GM12891 (cell line): Measurements from ENCODE around the gene B3GNT2.

Source experiments
- DNase-seq: peaks from one replicate; pipeline ENCODE4 v3.0.0; 2011; ENCODE audit warnings: low spot score; ENCODE audit not compliant: insufficient read length
- FAIRE-seq: peaks from 2 replicates; lab custom pipeline; 2011; peaks lifted over from hg19 to GRCh38; lab: Jason Lieb, UNC
- PAX5 ChIP-seq: IDR thresholded peaks from 2 replicates; pipeline ENCODE4 v1.6.1; 2011; ENCODE audit warnings: low read length, moderate library complexity, mild to moderate bottlenecking; ENCODE audit not compliant: insufficient read depth, severe bottlenecking
- POLR2A ChIP-seq: IDR thresholded peaks from 2 replicates; pipeline ENCODE4 v1.6.1; 2011; ENCODE audit warnings: low read depth, low read length, control low read depth
- POLR2AphosphoS5 ChIP-seq: IDR thresholded peaks from 2 replicates; pipeline ENCODE4 v1.6.1; 2011; ENCODE audit warnings: low read depth, low read length, control low read depth
- POU2F2 ChIP-seq: IDR thresholded peaks from 2 replicates; pipeline ENCODE4 v1.6.1; 2011; ENCODE audit warnings: low read depth, mild to moderate bottlenecking, control low read depth, low read length, moderate library complexity
- SPI1 ChIP-seq: IDR thresholded peaks from 2 replicates; pipeline ENCODE4 v1.6.1; 2011; ENCODE audit warnings: low read depth, low read length, control low read depth
- TAF1 ChIP-seq: IDR thresholded peaks from 2 replicates; pipeline ENCODE4 v1.6.1; 2011; ENCODE audit warnings: low read depth, low read length, control low read depth

The B3GNT2 gene

DNA sequence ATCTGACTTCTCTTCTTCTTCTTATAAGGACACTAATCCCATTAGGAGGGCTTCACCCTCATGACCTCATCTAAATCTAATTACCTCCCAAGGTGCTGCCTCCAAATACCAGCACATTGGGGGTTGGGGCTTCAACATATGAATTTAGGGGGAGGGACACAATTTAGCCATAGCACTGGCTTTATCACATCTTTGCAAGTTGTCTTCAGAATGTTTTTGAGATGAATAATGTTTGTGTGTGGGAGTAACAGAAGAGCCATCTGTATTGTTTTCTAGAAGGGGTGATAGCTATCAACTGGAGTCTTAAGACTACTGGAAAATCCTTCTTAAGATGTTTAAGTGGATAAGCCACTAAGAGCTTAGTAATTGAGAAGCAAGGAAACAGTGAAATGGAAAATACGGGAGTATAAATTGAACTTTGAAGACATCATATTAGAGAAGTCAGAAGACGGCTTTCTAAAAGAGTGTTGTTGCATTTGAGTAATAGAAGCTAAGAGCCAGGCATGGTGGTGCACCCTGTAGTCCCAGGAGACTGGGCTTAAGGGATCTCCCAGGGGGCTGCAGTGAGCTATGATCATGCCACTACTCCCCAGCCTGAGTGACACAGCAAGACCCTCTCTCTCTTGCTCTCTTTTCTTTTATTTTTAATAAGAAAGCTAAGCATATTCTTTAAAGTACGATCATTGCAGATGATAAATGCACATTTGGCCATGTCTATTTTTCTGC lies 32.6 kb upstream of the B3GNT2 start:
- TF ChIP-seq POLR2AphosphoS5 (no peak), POLR2A (no peak), POU2F2 (no peak), TAF1 (no peak), PAX5 (no peak), SPI1 (no peak)
- no peak for DNase-seq
- no peak for FAIRE-seq

DNA sequence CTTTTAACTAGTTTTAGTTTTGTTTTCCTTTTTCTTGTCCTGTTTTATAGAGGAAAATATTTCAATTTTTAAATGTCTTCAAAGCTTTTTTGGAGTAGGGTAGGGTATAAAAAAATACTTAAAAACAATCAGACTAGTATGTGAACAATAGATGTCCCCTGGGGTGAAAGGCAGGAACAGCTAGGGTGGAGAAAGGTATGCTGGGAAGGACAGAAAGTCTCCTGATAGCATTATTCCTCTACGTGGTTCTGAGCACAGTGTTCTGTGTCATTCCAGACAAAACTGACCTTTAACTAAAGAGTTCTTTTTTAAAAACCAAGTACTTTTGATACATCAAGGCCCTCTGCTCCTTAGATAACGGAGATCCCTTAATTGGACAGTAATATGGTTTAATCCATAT lies 32.1 kb upstream of the B3GNT2 start:
- no peak for DNase-seq
- TF ChIP-seq POU2F2, result no peak
- no peak for TF ChIP-seq POLR2A
- no peak for TF ChIP-seq PAX5
- FAIRE-seq, result no peak

DNA sequence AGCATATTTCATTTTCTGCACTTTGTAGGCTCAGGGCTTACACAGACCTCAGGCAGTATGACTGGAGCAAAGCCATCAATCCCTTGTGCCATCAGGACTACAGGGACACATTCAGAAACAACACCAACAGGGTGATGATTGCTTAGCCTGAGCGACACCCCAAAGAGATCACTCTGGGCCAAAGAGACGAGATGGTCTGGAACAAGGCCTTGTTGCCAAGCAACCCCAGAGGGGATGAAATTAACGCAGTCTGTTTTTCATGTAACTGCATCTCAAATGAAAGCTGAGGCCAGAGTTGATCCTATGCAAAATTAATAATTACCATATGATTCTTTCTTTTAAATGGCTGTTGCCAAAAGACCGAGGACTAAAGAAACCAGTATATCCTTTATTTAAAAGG lies 20.2 kb upstream of the B3GNT2 start:
- DNase-seq, result no peak
- TF ChIP-seq POU2F2 (no peak), PAX5 (no peak), SPI1 (no peak), TAF1 (no peak), POLR2AphosphoS5 (no peak), POLR2A (no peak)
- FAIRE-seq, result no peak

DNA sequence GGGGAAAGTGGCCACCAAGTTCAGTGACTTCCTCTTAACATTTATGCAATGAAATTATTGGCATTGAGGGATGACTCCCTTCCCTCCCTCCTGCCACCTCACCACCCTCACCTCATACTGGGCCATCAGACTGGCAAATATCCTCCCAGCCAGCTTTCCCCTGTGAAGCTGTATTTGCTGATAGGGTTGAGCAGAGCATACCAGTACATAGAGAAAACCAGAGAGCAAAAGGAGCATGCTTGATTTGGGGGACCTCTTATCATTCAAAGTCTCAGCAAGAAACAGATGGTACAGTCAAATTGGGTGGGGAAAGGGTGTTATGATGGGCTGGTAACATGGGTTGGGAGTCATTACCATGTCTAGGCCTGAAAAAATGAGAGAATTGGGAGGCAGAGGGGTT lies 19.1 kb upstream of the B3GNT2 start:
- TF ChIP-seq PAX5, result no peak
- no peak for TF ChIP-seq POLR2A
- no peak for TF ChIP-seq SPI1
- TF ChIP-seq TAF1, result no peak
- no peak for TF ChIP-seq POLR2AphosphoS5
- no peak for TF ChIP-seq POU2F2
- FAIRE-seq, result no peak

DNA sequence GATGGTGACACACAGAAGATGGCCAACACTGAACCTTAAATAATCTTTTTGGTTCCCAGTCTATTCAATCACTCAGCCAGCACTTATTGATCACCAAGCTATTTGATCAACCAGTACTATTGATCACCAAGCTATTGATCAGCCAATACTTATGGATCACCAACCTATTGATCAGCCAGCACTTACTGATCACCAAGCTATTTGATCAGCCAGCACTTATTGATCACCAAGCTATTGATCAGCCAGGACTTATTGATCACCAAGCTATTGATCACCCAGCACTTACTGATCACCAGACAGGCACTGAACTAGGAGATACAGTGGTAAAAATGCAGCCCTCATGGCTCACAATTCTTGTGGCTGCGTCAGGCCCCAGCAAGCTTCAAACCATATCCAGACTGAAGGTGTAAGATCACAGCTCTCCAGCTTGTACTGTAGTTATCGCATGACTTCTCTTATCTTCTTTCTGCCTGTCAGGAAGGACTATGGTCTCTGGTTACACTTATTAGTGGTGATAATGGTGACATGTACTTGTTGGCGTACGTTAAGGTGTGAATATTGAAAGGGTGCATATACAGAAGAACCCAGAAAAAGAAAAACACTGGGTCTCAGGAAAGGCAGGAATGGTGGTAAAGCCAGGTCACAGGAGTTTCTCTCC lies 18.4 kb upstream of the B3GNT2 start:
- FAIRE-seq, result no peak
- DNase-seq, result no peak
- TF ChIP-seq POU2F2 (no peak), PAX5 (no peak), TAF1 (no peak), SPI1 (no peak), POLR2AphosphoS5 (no peak), POLR2A (no peak)

More for the DNA sequence above, 19.1 kb upstream of the B3GNT2 start:
- no peak for DNase-seq

DNA sequence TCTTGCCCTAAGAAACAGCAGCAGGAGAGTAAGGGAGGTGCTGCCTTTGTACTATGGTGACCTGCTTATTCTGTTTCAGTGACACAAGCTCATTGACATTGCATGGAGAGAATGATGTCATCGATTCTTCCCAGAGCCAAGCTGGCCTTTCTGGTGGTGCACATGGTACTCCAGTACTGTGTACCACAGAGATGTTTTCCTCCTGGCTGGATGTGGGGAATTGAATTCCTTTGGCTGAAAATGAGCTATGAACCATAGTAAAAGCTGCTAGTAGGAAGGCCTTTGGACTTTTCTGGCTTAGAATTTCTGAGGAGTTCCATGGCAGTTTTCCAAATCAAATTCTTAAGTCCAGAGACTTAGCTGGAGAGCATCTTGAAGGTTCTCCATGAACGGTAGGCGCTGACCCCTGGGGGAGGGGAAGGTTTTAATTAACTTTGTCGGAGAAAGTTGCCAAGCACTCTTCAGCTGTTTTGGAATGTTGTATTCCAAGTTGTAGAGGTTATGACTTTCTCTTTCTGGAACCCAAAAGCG lies 17.1 kb upstream of the B3GNT2 start:
- no peak for DNase-seq
- no peak for FAIRE-seq
- TF ChIP-seq POLR2AphosphoS5 (no peak), POU2F2 (no peak), POLR2A (no peak), SPI1 (no peak), PAX5 (no peak), TAF1 (no peak)

DNA sequence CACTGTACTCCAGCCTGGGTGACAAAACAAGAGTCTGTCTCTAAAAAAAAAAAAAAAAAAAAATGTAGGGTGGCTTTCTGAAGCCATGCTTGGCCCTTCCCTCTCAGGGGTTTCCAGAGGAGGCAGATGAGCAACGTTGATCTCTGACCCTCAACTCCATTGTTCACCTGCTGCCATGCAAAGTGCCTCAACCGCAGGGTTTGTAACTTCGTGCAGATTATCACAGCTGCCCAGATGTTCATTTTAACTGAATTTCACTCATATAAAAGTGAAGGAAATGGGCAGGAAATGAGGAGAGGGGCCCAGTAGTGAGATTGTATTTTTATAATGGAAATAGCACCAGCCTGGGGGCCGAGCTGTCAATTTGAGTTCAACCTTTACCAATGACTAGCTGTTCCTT lies 14.9 kb upstream of the B3GNT2 start:
- DNase-seq, result no peak
- peak; percentile 69 for FAIRE-seq
- peak; percentile 66; the same call in 1 of the 2 replicates for TF ChIP-seq POU2F2
- no peak for TF ChIP-seq TAF1

DNA sequence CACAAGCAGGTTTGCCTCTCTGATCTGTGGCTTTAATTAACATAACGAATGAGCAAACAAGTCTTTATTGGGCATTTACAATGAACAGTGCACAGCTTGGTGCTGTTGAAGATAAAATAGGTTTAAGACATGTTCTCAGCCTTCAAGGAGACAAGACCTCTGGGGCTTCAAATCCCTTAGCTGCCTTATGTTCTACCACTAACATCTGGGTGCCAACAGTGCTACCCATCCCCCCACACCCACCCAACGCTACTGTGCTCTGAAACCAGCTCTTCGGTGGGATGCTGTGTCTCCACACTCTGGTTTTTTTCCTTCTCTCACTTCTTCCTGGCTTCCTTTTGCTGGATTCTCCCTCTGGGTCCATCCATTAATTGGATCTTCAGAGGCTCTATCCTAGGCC lies 14.1 kb upstream of the B3GNT2 start:
- TF ChIP-seq POU2F2, result no peak
- no peak for TF ChIP-seq PAX5
- TF ChIP-seq SPI1, result no peak
- TF ChIP-seq POLR2A, result no peak
- TF ChIP-seq TAF1, result no peak
- no peak for TF ChIP-seq POLR2AphosphoS5
- FAIRE-seq, result peak; percentile 31
- no peak for DNase-seq

DNA sequence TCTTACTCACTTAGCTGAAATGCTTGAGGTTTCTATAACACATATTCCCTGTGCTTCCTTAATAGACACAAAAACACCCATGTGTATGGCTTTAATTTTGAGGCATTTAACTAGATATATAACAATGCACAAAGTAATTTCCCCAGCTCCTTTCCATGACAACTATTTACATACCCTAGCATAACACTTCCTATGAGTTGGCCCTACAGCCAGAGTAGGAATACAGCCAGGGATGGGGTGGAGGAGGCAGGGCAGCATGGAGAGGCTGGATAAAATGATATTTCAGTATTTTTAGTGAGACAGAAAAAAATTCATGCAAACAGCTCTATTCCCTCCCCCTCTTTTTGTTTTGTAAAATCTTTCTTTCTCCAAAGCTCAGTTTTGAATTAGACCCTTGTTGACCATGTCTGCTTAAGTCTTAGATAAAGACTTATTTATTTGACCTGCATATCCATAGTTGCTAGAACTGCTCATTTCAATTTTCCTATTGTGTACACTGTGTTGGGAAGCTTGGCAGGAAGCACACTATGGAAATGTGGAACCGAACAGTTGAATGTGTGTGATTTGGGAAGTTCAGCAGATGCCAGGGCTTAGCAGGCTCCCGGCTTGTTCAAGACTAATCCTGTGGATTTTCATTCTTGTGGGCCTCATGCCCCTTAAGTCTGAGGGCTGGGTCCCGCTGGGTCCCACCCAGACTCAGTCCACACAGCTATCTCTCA lies 11.2 kb upstream of the B3GNT2 start:
- FAIRE-seq (no peak), DNase-seq (no peak)
- TF ChIP-seq SPI1, result no peak
- no peak for TF ChIP-seq PAX5
- TF ChIP-seq POU2F2, result no peak
- TF ChIP-seq POLR2A, result no peak
- no peak for TF ChIP-seq POLR2AphosphoS5
- TF ChIP-seq TAF1, result no peak
